Activated CD4-positive, CD25-positive, alpha-beta regulatory T cell treated with anti-CD3 and anti-CD28 coated beads, Interleukin-2, amount 50 U/mL, for 16 hours (primary cell): ENCODE data around the gene ACER3.
"Not testable (repeated sequence)": the region's sequence is repeated elsewhere in the genome, so short reads cannot be mapped to it uniquely, and the experiment has no call there.

Source experiments
- DNase-seq: peaks from one replicate; pipeline ENCODE4 v3.0.0-alpha.2; 2020; ENCODE audit warnings: low read depth, low spot score

Gene ACER3

DNA sequence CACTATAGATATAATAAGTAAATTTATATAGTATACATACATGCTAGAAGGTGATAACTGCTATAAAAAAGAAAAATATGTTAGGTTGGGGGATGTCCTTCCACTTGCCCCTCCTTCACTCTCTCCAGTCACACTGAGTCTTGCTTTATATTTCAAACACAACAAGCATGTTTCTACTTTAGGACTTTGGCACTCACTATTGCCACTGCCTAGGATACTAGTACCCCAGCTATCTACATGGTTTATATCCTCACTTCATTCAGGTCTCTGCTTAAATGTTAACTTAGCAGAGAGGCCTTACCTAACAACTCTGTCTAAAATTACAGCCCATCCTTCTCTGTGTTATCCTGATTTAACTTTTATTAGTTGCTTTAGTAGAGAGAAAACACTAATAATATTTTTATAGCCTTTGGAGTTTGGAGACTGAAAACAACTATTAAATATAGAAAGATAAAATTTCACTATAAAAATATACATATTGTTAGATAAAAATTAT is 134.4 kb downstream of the ACER3 start:
- no peak for DNase-seq

DNA sequence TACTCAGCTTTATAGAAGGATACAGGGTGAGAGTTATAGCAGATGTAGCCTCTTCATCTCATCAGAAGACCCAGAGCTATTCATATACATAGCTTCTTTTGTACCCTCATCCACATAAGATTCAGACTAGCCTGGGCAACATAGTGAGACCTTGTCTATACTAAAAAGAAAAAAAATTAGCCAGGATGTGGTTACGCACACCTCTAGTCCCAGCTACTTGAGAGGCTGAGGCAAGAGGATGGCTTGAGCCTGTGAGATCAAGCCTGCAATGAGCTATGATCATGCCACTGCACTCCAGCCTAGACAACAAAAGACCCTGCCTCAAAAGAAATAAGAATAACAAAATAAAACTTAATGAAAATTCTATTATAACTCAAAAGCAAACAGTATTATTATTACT is 136.8 kb downstream of the ACER3 start:
- no peak for DNase-seq

DNA sequence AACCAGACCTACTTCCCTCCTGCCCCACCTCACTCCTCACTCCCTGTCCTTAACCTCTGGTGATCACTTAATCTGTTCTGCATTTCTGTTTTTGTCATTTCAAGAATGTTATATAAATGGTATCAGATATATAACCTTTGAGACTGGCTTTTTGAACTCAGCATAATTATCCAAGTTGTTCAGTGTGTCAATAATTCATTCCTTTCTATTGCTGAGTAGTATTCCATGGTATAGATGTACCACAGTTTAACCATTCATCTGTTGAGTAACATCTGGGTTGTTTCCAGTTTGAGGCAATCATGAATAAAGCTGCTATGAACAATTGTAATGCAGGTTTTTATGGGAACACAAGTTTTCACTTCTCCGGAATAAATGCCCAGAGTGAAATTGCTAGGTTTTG is 138.9 kb downstream of the ACER3 start:
- no peak for DNase-seq

DNA sequence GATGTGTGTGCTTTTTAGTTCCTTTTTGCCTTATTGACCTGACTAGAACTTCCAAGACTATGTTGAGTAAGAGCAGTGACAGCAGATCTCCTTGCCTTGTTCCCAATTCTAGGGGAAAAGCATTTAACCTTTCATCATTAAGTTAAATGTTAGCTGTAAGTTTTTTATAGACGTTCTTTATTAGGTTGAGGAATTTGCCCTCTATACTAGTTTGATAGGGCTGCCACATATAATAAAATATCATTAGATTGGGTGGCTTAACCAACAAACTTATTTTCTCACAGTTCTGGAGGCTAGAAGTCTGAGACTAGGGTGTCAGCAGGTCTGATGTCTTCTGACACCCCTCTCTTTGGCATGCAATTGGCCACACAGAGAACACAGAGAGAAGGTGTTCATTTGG is 140.9 kb downstream of the ACER3 start:
- DNase-seq, result no peak

DNA sequence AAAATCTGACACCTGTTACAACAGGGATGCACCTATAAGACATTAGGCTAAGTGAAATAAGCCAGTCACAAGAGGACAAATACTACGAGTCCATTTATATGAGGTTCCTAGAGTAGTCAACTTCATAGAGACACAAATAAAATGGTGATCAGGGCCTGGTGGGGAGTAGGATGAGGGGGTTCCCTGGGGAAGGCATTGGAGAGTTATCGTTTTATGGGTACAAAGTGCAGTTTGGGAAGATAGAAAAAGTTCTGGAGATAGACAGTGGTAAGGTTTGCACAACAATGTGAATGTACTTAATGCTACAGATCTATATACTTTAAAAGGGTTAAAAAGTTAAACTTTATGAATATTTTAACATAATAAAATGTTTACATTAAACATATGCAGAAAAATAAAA is 142.1 kb downstream of the ACER3 start:
- no peak for DNase-seq

DNA sequence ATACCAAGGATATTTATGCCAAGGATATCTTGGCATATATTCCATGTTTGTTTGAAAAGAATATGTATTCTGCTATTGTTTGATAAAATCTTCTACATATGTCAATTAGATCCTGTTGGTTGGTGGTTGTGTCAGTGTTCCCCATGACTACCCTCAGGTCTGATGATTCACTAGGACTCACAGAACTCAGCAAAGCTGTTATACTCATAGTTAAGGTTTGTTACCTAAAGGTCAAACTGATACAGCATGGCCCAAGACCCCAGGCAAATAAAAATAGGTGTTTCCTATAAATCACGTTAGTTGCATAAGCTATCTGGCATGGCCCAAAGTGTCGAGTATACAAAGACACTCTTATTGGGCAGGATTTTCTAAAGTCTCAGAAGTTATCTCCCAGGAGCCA is 143.2 kb downstream of the ACER3 start:
- DNase-seq, result no peak

DNA sequence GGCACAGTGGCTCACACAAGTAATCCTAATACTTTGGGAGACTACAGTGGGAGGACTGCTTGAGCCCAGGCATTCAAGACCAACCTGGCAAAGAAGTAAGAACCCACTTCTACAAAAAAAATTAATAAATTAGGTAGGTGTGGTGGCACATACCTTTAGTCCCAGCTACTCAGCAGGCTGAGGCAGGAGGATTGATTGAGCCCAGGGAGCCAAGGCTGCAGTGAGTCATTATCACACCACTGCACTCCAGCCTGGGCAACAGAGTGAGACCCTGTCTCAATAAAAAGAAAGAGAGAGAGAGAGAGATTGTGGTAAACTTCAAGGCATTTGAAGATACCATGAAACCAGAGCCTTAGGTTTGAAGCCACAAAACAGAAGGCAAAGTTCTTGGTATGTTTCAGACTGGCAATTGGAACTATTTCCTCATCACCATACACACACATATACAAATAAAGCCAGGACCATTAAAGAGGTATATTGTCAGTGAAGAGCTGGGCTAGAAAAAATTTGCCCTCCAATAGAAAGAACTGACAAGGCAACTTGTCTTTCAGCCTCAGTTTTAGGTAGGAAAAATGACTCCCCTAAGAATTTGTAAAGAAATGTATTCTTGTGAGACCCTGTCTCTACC is 148.9 kb downstream of the ACER3 start:
- no peak for DNase-seq

DNA sequence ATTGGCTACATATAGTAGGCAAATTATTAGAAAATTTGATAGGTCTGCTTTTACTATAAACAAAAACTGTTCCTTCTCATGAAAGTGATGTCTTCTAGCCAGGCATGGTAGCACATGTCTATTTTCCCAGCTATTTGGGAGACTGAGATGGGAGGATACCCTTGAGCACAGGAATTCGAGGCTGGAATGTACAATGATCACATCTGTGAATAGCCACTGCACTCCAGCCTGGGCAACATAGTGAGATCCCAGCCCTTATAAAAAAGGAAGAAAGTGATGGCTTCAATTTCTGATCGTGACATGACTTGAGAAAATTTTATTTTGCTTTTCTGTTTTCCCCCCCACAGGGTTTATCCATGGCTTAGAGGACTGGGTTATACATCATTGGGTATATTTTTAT is 154.0 kb downstream of the ACER3 start:
- no peak for DNase-seq

DNA sequence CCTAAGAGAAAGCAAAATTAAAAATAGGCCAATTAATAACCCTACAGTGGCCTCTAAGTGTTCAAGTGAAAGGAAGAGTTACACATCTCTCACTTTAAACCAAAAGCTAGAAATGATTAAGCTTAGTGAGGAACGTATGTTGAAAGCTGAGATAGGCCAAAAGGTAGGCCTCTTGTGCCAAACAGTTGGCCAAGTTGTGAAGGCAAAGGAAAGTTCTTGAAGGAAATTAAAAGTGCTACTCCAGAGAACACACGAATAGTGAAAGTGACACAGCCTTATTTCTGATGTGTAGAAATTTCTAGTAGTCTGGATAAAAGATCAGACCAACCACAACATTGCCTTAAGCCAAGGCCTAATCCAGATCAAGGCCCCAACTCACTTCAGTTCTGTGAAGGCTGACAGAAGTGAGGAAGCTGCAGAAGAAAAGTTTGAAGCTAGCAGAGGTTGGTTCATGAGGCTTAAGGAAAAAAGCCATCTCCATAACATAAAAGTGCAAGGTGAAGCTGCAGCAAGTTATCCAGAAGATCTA is 157.7 kb downstream of the ACER3 start:
- DNase-seq, result not testable (repeated sequence)

DNA sequence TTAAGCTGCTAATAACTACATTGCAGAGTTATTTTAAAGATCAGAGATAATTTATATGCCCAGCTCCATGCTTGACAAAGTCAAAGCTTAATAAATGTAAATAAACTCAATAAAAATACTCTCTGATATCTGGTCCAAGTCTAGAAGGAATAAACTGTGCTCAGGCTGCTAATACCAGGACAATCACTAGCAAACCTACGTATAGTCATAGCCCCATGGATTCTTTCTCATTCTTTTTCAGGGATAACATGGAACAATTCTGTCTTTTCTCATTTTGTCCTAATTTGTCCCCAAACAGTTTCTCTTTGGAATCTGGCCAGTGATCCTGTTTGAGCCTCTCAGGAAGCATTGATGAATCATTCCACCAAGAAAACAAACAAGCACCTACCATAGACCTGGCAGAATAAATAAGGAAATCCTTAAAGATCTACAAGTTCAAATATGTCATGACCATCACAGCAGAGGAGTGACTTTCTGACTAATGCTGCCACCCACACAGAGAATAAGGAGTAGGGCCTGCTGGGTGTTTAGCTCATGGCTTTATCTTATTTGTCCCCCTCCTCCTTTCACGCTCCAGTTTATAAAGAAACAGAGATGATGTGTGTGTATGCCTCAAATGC is 159.4 kb downstream of the ACER3 start:
- no peak for DNase-seq

DNA sequence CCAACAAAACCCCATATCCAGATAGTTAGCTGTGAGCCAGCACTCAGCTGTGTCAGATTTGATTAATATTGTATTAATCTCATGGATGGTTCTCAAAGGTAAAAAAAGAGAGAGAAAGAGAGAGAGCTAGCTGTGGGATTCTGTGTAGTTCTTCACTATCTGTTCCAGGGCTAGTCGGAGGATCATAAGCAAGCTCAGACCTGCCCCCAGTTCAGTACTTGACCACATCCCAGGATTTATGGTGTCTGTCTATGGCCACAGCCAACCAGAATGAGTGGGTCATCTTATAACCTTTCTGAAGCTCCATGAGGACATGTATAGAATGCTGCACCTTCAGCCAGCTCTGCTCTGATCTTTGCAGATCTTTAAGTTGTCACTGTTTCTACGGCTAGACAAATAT is 160.0 kb downstream of the ACER3 start:
- DNase-seq, result no peak

DNA sequence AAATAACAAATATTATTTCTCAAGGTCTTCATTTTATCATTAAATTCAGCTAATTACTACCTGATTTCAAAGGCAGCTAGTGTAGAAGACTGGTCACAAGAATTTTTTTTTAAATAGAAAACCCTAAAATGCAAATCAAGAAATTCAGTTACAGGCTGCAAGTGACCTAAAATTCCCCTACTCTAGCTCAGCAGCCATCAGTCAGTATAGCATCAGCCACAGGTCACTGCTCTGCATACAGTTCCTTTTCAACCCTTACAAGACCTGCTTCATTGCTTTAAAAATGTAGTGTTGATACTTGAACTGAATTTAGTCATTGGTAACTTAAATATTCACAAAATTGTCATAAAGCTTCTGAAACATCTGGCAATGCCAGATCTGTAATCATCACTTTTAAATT is 164.0 kb downstream of the ACER3 start:
- DNase-seq, result no peak

DNA sequence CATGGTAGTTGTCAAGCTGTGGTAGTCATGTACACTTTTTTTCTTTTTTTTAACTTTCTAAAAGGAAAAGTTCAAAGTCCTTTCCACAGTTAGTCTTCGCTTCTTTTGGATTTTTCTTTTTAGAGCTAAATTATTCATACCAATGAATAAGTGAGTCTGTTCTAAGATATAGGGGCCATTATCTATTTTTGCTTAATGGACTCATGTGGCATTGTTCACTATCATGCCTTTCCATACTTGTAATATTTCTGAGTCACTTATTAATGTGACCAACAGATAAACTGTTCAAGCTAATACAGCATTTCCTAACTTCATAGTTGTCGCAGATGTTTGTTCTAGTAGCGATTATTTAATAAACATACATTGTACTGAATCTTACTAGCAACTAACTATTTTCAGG is 165.5 kb downstream of the ACER3 start:
- no peak for DNase-seq

DNA sequence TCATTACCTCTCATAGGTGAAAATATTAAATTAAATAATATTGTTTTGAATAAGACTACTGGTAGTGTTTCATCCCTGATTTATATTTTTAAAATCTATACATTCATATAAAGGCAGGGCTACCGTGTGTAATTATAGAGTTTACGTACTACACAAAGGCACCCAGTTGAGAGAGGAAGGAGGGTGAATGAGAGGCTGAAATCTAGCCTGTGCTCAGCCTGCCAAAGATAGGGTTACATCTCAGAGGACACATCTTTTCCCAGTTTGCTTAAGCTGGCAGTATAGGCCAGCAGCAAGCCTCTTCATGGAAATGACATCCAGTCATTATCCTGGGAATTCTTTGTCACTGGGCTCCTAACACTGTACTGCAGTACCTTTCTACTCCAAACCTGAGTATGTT is 166.0 kb downstream of the ACER3 start:
- no peak for DNase-seq

DNA sequence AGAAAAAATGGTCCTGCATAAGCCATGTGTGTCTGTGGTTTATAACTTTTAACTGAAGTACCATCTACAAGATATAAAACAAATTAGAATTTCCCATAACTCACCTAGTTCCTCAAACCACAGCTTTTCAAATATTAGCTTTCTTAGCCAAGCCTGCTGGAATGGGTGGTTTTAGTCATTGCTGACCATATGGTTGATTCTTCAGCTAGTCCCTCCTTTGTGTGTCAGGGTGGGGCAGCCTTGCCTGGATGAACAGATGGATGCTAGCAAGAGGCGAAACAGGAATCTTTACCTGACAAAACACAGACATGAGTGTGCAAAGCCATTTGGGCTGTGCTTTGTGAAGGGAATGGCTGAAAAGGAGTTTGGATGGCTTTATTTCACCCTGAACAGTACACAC is 166.6 kb downstream of the ACER3 start:
- no peak for DNase-seq

DNA sequence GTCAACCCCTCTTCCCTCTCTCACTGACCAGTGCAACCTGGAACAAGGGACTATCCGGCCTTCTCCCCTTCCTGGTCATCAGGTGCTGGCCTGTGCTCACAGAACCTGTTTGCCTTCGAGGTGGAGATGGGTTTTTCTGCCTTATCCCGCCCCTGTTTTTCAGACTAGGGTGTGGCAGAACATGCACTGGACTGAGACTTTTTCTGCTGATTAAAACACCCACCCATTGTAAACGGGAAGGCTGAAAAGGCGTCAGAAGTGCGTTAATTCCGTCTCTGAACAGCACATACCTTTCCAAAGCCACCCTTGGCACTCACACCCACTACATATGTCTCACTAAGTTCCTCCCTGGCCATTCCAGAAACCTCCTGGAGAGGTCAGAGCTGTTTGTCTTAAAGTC is 169.1 kb downstream of the ACER3 start:
- no peak for DNase-seq

DNA sequence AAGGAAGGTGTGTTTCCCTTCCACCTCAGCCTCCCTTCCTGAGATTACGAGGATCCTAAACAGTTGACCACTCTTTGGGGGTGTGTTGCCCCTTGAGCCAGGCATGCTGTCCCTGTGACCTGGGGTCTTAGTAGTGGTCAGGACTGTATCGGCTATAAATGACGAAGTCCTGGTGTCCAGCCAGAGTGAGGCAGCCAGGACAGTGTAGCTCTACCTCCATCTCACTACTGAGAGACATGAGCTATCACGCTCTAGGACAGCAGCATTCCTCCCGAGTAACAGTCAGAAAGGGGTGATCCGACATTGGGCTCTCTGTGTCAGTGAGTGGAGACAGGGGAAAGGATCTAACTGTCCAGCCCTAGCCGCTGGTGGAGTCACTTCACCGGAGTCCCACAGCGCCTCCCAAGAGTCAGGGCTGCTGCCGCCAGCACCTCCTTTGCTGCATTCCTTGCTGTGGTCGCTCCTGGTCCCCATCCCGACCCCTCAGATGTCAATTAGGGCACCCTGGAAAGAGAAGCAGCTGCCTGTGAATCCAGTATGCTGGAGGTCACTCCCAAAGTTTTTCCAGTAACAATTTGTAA is 170.2 kb downstream of the ACER3 start:
- DNase-seq, result no peak

DNA sequence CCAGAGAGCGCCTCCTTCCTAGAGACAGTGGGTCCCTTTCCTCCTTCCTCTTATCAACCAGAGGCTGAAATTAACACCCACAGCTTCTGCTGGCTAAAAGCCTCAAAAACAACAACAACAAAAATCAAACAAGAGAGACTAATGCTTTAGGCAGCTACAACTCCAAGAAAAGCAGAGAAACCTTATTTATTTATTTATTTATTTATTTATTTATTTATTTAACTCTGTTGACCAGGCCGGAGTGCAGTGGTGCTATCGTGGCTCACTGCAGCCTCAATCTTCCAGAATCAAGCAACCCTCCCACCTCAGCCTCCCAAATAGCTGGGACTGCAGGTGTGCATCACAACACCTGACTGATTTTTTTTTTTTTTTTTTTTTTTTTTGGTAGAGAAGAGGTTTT is 170.9 kb downstream of the ACER3 start:
- no peak for DNase-seq

DNA sequence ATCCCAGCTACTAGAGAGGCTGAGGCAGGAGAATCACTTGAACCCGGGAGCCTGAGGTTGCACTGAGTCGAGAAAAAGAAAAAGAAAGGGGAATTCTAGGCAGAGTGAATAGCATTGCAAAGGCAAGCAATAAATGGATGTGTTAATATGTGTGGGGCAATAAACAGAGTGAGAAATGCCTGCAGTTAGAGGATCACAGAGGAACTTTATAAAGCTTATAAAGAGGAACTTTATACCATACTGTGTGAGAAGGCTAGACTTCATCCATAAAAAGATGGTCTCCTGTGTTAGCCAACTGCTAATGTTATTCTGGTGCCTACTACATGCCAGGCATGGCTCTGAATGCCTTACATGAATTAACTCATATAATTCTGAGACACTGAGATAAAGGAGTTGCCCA is 174.3 kb downstream of the ACER3 start:
- DNase-seq, result no peak

DNA sequence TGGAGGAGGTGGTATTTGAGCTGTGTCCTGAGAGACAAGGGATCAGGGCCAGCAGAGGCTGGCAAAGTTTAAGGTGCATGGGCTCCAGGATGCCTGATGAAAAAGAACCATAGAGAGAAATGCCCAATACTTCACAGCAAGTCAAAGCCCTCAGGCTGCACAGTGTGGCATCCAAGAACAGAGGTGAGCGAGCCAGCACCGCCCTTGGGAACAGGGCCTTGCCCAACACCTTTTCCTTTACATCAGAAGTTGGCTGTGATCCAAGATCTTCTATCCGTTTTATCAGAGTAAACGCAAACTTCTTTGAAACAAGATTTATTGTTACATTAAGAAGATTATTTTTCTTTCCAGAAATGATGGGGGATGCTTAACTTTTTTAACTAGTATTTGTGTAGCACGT is 174.9 kb downstream of the ACER3 start:
- no peak for DNase-seq

DNA sequence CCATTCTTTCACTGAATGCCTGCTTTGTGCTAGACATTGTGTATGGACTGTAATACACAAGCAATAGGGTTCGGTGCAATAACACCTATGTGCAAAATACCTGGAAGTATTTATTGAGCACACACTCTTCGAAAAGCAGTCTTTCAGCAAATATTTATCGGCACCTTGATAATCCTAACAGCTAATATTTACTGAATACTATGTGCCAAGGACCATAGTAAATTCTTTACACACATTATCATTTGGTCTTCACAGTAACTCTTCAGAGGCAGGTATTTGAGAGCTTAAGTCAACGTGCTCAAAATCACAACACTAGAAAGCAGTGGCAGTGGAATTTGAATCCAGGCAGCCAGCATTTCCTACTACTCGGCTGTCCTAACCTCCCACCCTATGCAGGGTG is 175.7 kb downstream of the ACER3 start:
- no peak for DNase-seq

DNA sequence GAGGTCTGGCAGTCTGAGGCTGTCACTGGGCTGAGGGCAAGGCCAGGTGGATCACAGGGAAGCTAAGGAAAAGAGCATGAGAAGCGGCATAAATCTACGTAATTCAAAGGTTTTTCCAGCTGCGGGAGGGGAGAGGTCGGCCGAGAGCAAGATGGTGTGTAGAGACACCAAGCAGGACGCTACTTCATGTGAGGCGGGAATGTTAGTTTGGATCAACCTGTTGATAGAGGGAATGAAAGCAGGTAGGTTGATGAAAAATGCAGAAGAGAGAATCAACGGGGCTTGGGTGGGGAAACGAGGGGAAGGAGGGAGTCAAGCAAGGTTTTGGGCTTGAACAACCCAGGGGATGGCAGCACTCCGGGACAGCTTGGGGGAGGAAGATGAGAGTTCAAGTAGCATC is 176.3 kb downstream of the ACER3 start:
- no peak for DNase-seq
